Eye (tissue), 1 donor: ENCODE data around the gene XPR1.
A peak's percentile ranks its signal among the peaks of the same experiment; 100 is the strongest.

Experiments used
- DNase-seq: peaks from one replicate; pipeline ENCODE4 v3.0.0-alpha.2; 2015

XPR1 gene

DNA sequence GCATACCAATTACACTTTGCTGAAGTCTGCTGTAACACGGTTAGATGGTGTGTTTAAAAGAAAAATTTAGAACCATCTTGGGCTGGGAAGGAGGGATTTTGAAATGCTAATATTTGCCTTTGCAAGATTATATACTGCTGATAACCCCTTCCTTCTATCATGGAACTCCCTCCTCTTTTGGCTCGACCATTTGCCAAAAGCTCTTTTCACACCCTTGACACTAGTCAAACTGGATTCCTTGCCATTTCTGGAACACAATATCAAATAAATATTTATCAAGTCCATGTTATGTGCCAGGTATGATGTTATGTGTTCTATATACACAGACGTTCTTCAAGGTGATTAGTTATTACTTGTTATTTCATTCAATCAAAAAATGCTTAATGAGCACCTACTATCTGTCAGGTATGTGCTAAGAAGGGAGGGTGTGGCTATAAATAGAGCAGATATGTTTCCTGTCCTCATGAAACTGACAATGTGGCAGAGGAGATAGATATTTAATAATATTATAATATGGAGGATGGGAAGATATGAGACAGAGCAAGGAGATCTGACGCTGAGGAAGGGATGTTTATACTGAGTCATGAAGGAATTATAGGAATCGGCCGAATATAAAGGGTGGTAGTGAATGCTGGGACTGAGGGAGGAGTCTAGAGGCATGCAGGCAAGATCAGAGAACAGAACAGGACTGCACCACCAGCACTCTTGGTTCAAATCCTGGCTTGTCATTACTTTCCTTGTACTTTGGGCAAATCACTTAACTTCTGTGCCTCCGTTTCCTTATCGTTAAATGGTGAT is 16.1 kb upstream of the XPR1 start:
- no peak for DNase-seq

GRCh38 chr1:180616439-180616838 is 15.4 kb upstream of the XPR1 start:
- no peak for DNase-seq

- DNase-seq, result peak; percentile 84
Observed at GRCh38 chr1:180617774-180618395, 13.9 kb upstream of the XPR1 start.

DNA sequence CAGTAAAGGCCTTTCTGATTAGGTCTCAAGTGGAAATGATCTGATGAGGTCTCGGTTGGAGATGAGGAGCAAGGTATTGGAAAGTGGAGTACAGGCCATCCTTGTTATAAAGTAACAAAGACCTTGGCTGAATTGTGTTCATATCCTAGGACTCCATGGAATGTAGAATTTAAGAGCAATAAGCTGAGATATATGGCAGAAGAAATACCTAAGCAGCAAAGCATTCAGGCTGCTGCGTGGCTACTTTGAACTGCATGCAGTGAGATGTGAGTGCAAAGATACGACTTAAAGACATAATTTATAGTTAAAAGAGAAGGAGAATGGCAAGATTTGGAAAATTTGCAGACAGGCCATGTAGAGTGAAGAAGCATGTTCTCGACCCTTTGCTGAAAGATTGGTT is 11.2 kb upstream of the XPR1 start:
- no peak for DNase-seq

DNA sequence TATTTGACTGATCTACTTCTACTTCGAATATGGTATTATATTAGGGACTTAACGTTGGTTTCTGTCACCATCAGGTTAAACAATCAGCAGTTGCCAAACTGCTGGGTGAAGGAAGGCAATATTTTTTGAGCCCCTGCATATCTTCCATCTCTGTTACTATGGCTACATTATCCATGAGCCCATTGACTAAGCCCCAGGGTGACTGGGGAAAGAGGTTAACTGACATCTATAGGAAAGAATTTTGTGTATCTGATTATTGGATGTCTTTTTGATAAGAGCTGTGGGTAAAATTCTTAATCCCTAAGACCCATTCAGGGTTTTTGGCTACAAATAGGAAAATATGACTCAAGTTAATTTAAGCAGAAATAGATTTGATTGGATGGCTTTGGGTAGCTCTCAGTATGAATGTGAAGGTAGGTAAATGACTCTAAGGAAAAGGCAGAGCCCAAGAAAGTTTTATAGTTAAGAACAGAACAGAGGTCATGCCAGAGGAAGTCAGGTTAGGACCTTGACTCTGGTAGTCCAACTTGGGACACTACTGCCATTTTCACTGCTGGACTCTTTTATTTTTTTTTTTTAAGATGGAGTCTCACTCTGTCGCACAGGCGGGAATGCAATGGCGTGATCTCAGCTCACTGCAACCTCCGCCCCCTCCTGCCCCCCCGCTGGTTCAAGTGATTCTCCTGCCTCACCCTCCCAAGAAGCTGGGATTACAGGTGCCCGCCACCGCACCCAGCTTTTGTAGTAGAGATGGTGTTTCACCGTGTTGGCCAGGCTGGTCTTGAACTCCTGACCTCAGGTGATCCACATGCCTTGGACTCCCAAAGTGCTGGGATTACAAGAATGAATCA is 8.9 kb upstream of the XPR1 start:
- no peak for DNase-seq

GRCh38 chr1:180623579-180624347 is 8.1 kb upstream of the XPR1 start:
- no peak for DNase-seq

GRCh38 chr1:180626711-180627110 is 5.1 kb upstream of the XPR1 start:
- no peak for DNase-seq

DNA sequence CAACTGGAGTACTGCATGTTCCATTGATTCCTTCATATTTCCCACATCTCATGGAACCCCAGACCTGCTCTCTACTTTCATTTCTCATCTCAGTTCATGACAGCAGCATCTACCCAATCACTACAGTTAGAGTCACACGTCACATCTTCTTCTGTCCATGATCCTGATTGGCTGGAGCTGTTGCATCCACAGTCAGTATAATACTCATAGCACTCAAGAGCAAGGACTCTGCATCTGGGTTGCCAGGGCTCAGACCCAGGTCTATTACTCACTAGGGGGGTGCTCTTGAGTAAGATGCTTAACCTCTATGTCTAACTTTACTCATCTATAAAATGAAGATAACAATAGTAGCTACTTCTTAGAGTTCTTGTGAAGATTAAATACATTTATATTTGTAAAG is 4.4 kb upstream of the XPR1 start:
- DNase-seq, result no peak

DNA sequence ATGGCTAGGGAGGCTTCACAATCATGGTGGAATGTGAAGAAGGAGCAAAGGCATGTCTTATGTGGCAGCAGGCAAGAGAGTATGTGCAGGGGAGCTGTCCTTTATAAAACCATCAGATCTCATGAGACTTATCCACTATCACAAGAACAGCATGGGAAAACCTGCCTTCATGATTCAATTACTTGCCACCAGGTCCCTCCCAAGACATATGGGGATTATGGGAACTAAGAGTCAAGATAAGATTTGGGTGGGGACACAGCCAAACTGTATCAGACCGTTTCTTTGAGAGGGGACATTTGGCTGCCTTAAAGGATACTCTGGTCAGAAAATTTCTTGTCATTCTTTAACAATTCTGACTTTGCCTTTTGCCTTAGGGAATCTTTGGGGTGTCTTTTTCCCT is 3.2 kb upstream of the XPR1 start:
- DNase-seq, result no peak

DNA sequence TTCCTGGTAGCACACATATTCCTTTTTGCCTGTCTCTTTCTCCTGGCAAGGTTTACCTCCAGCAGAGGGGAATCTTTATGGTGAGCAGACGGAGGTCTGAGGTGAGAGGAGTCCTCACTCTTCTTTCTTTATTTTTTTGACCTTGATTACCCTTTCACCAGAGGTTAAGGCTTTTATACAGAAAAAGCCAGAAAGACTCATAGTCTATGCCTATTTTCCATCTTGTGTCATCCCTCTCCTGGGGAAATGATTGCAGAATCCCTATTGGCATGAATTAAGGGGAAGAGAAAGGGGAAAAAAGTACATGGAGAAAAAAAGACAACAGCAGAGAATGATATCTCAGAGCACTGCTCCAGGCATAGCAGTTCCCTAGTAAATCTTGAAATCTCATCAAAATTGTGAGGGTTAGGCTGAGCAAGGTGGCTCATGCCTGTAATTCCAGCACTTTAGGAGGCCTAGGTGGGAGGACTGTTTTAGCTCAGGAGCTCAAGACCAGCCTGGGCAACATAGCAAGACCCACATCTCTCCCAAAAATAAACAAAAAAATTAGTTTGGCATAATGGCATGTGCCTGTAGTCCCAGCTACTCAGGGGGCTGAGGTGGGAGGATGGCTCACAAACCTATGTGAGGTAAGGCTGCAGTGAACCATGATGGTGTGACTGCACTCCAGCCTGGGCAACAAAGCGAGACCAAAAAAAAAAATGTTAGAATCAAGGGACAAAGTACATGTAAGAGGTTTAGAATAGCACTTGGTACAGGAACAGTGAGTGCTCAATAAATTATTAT is 1.2 kb upstream of the XPR1 start:
- no peak for DNase-seq

DNA sequence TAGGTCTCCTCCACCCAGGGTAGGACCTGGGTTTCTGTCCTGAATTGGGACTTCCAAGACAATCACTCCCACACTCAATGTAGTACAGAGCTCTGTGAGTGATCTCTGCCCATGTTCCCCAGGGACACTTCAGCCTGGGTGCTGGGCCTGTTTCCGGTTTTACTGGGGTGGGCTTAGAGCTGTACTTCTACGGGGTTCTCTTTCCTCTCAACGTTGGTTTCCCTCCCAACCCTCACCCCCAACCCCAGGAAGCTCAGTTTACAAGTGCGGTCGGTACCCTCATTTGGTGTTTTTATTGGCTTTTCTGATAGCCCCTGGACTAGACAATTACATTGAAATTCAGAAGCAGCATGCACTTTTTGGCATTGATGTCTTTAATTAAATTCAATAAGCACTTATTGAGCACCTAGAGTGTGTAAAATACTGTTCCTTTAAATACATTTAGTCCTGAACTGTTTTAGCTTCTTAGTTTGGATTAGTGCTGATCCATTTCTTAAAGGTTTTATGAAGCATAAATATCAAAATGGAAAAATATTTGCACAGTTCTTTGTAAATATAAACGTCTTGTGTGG is 542 bp upstream of the XPR1 start:
- no peak for DNase-seq

DNA sequence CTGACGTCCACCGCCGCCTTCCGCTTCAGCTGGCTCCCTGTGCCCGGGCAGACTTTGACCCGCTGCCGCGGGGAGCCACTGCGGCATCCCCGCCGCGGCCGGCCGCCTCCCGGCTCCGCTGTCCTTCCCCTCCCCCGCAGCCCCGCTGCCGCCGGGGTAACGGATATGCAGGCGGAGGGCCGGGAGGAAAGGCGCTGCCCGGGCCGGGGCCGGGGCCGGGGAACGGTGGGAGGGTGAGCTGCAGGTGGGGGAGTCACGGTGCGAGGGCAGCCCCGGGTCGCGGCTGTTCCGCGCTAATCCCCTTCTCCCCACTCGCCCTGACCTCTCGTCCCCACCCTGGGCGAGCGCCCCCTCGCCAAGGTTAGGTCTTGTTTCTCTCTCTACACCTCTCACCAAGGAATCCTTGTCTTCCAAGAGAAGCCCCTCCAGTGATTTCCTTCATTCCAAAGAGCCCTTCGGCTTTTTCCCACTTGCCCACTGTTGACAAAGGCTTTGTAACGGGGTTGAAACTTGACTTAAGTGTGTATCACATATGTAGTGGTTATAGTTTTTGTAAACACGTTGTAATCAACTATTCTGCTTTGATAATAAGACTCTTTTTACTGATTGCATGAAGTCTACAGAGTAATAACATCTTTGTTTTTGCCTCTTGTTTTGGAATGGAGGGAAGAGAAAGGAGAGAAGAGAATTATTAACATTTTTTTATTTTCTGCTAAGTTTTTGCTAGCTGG is 669 bp downstream of the XPR1 start:
- DNase-seq, result no peak

DNA sequence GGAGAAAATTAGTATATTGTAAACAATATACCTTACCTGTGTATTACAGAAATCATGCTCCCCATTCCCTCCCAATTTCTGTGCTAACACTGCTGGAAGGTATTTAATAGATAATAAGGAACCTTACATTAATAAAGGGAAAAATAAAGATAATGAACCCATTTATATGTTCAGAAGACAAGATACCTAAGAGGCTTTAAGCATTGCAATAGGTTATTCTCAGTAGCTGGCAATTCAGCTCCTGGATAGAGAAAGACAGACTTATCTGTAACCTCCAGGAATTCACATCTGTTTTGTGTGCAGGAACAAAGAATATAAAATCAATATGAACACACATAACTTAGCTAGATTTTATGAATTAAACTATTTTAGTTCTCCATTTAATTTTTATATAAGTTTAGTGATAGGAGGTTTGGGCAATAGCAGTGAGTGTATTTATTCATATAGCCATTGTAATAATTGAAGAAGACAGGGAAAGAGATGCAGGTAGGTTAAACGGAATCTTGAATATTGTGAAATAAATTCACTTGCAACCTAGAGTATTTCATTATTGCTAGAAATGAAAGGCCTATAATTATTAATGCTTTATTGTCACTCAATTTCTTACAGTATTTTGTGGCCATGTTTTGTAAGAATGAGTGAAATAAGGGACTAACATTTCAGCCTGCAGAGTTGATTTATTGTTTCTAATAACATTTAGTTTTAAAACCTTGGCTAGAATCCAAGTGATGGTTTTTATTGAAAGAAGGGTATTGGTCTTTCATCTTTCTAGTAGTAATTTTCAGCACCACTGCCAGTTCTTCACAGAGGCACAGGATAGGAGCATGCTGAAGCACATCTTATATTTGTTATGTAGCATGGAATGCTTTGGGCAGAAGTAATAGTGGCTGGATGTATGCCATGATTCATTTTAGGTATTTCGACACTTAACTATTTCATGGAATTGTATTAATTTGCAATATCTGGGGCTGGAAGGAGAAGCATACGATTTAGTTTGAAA is 1.5 kb downstream of the XPR1 start:
- peak; percentile 40 for DNase-seq

DNA sequence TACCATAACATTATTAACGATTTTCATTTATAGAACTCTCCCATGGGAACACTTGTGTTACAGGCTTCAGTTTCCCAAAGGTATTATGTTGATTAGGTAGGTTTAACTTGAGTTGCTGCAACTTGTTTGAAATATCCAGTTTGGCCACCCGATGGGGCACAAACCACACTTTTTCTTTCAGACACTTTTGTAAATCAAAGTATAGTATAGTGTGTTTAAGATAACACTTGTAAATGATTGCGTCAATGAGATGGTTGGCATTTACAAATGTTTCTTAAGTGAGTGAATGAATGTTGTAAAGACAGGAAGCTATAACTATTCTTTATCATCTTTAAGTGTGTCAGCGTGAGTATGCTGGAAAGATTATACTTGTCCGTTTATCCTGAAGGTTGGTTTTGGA is 4.3 kb downstream of the XPR1 start:
- DNase-seq, result no peak

GRCh38 chr1:180639871-180640270 is 8.0 kb downstream of the XPR1 start:
- no peak for DNase-seq

- no peak for DNase-seq
Observed at GRCh38 chr1:180640531-180640949, 8.7 kb downstream of the XPR1 start.

- no peak for DNase-seq
Observed at GRCh38 chr1:180641662-180642061, 9.8 kb downstream of the XPR1 start.

- no peak for DNase-seq
Observed at GRCh38 chr1:180642781-180643180, 11.0 kb downstream of the XPR1 start.

DNA sequence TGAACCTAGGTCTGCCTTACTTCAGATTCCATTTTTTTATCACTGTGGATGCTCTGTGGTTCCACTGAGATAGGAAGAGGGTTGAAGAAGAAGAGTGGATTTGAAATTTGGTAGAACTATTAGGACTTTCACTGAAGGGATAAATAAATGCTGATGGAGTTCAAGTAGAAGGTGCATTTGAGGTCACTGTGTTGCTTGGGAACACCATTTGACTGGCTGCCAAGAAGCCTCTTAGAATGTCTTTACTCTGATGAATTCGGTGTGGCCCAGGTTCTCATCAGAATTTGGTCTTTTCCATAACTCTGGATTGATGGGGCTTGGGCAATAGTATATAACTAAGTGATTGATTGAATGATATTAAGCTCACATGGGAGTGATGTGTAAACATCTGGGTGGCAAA is 11.9 kb downstream of the XPR1 start:
- DNase-seq, result no peak
